ENCODE measurements around the gene PTF1A. TPM values are rescaled to one million over a fixed set of nuclear protein-coding genes. Genes with fewer than 3 reads are reported as not detected.

Gene PTF1A
- total RNA-seq, 2 donors from 2014 or later = not detected

DNA sequence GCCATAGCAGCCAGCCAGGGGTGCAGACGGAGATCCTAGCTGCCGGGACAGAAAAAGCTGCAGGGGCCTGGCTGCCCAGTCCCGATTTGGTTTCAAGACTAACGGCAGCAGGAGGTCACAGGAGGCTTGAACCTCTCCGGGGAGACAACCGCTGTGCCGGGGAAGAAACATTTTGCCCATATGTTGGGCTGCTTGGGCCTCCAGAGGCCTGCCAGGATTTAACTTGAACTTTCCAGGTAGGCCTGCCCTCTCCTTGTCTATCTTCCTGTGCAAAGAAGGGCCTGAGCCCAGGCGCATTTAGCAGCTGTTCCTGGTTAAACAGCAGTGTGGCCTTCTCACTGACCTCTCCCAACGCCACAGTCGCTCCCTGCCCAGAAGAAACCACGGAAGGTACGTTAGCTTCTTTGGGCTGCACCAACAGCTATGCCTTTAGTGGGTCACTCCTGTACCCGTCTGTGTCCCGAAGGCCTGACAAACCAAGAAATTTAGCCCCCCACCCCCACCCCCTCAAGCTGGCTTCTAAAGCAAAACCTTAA lies 17.1 kb upstream of the PTF1A start:
- ATAC-seq (no peak), DNase-seq (no peak)
- intact Hi-C loops (cut with DNase I) = no loop called here

DNA sequence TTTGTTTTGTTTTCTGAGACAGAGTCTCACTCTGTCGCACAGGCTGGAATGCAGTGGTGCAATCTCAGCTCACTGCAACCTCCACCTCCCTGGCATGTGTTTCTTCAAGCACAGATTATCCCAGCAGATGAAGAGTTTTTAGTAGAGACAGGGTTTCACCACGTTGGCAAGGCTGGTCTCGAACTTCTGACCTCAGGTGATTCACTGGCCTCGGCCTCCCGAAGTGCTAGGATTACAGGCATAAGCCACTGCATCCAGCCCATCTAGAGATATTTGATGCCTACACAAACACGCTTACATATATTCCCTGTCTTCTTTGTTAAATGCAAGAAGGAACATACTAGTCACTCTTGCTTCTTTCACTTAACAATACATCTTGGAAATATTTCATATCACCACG lies 5.9 kb upstream of the PTF1A start:
- no peak for ATAC-seq
- no peak for DNase-seq
- intact Hi-C loops (cut with DNase I) = no loop called here

DNA sequence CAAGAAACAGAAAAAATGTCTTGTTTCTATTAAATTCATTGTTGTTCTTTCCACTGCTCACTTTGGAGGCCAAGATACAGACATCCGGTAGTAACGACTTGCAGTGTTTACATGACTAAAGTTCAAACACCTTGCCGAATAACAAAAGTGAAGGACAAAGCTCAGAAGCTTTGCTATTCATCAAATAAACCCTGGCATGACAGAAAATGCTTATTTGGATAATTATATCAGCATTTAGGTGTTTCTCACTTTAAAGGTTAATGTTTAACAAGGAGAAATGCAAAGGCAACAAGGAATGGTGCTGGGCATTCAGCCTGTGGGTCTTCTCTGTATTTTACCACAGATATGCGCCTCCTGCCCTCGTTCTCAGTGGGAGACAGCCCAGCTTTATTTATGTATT lies 5.4 kb upstream of the PTF1A start:
- intact Hi-C loops (cut with DNase I) = no loop called here
- DNase-seq = no peak
- no peak for ATAC-seq

GRCh38 chr10:23187155-23187554 lies 5.0 kb upstream of the PTF1A start:
- DNase-seq (no peak), ATAC-seq (no peak)
- intact Hi-C loops (cut with DNase I) = no loop called here

DNA sequence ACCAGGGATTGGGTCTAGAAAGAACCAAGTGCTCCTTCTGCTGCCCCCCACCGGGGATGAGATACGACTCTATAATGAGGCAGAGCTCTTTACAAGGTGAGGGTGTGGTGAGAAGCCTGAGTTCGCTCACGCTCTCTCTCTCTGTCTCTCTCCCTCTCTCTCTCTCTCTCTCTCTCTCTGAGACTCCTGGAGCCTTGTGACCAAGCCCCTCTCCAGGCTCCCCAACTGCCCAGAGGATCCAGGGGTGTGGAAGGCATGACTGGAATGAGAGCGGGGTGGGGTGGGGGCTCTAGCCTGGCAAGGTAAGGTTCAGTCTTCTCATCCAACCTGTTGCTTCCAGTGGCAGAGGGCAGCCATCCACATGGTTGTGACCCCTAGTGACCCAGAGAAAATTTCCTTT lies 3.1 kb upstream of the PTF1A start:
- intact Hi-C loops (cut with DNase I) = no loop called here
- ATAC-seq (no peak), DNase-seq (no peak)

DNA sequence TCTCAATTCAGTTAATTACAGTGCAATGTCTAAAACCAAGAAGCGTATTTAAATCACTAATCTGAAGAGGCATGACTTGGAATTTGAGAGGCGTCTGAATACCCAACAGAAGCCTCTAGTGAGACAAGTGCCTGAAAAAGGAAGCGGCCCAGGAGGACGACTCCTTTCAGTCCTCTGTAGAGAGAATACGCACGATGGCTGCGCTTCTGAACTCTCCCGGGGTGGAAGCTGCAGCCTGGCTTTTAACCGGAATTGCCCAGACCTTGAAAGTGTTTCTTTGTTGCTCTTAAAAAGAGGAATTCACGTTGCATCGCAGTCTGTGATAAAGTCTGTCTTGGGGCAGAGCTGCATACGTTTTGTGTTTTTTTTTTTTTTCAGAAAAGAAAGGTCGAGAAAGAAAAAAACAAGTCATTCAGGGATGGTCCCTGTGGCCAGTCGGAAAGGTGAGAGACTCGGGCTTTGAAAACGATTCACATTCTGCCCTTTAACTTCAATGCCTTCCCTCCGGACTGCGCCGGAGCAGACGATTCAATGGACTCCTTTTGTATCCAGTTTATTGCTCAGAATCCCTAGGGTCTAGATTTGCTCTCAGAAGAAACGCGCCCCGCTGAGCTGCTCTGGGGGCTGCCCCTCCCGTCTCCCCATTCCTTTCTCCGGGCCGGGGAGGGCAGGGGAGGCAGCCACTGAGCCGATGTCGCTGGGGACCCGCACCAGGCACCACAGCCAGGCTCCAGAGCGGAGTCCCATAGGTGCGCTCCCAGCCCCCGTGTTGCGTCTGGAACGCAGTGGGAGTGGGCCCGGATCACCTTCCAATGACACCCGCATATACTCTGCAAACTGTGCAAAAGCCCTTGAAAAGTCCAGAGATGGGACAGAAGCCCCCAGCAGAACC lies 994 bp upstream of the PTF1A start:
- intact Hi-C loops (cut with DNase I) = no loop called here
- ATAC-seq (no peak), DNase-seq (no peak)

DNA sequence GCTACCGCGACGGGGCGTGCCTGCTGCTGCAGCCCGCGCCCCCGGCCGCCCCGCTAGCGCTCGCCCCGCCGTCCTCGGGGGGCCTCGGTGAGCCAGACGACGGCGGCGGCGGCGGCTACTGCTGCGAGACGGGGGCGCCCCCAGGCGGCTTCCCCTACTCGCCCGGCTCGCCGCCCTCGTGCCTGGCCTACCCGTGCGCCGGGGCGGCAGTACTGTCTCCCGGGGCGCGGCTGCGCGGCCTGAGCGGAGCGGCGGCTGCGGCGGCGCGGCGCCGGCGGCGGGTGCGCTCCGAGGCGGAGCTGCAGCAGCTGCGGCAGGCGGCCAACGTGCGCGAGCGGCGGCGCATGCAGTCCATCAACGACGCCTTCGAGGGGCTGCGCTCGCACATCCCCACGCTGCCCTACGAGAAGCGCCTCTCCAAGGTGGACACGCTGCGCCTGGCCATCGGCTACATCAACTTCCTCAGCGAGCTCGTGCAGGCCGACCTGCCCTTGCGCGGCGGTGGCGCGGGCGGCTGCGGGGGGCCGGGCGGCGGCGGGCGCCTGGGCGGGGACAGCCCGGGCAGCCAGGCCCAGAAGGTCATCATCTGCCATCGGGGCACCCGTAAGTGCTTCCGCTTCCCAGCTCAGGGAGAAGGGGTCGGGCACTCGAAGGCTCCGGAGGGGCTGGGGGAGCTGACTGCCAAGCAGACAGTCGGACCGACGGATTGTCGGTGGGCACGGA lies 761 bp downstream of the PTF1A start:
- DNase-seq = no peak
- peak in 1 of 2 donors; percentile 29 for ATAC-seq
- intact Hi-C loops (cut with DNase I) = no loop called here

- intact Hi-C loops (cut with DNase I) = no loop called here
- ATAC-seq = no peak
- DNase-seq = no peak
These were observed 1.4 kb downstream of the PTF1A start for GRCh38 chr10:23193435-23194074.

- DNase-seq (no peak), ATAC-seq (no peak)
- intact Hi-C loops (cut with DNase I) = no loop called here
These were observed 2.4 kb downstream of the PTF1A start for GRCh38 chr10:23194471-23194965.

DNA sequence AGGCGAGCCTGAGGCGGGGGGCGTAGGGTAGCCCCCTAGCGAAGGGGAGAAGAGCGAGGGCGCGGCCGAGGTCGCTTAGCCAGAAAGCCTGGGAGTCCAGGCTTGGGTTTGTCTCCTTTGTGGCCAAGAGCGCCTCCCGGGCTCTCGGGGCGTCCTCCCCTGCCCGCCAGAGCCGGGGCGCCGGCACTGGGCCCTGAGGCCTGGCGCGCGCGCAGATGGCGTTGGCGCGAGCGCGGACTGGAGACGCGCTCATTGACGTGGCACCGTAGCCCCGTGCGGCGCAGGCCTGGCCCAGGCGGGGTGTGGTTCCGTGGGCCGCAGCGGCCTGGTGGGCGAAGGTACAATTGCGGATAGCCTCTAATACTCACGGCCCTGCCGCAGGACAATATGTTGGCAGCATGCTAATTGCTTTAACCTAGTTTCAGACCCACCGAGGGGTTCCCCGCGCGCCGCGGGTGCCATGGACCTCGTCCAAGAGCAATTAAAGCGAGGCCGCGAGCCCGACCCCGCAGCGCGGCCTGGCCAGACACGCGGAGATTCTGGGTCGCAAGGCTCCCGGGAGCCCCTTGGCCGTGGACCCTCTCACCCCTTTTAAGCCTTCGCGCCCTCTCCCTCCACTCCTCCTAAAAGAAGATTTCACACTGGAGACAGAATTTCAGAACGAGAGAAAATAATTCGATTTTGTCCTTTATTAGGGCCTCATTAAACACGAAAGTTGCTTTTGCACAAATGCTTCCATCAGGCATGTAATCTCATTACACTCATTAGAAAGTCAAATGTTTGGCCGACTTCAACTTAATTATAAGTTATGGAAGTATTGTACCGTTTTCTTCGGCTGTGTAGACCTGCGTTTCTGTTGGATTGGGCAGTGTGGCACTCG lies 3.1 kb downstream of the PTF1A start:
- ATAC-seq (peak in 1 of 2 donors; percentile 37), DNase-seq (no peak)
- intact Hi-C loops (cut with DNase I) = no loop called here

DNA sequence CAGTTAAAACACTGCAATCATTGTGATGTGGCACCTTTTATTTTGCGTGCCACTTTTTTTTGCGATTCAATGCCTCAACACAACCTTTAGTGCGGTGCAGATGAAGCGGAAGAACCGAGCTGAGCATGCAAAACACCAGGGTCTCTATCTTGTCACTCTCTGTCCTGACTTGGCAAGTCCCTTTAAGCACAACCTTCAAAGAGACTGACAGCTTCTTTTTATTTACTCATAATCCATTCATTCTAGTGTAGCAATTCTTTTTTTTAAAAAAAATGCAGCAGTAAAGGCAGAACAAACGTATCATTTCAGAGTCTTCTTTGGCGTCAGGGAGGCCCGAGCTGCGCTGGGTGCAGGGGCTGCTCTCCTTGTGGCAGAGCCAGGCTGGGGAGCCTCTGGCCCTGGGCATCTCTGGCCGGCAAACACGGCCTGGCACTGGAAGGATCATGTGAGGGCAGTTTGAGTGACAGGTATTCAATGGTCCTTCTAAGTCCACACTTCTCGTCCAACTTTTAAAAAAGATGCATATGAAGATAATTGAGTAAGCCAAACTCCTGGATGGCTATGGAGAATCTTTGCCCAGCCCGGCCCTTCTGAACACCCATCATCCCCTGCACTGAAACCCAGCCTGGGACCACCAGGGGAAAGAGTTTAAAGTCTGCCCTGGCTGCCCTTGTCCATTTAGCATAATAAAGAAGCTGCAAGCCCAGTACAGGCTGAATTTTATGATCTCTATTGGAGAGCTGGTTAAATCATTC lies 3.9 kb downstream of the PTF1A start:
- no peak for DNase-seq
- ATAC-seq = no peak
- intact Hi-C loops (cut with DNase I) = no loop called here

DNA sequence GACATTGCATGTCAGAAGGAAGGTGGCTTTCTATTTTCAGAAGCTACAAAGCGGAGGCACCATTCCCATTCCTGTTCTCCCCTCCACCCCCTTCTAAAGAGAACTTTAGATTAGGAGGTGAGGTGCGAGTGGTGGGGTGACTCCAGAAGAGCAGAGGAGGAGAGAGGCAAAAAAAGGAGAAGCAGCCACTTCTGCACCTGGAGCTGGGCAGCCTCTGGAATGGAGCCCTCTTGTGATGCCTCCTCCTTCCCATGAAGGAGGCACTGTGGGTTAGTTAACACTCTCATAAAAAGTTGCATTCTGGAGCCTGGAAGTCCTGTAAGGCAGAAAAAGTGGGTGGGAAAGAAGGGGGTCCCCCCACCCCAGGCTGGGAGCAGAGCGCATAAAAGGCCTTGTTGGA lies 4.8 kb downstream of the PTF1A start:
- ATAC-seq = no peak
- intact Hi-C loops (cut with DNase I) = no loop called here

GRCh38 chr10:23197416-23197861 lies 5.3 kb downstream of the PTF1A start:
- ATAC-seq (no peak), DNase-seq (no peak)
- intact Hi-C loops (cut with DNase I) = no loop called here

More for the DNA sequence above, 4.8 kb downstream of the PTF1A start:
- DNase-seq = no peak

DNA sequence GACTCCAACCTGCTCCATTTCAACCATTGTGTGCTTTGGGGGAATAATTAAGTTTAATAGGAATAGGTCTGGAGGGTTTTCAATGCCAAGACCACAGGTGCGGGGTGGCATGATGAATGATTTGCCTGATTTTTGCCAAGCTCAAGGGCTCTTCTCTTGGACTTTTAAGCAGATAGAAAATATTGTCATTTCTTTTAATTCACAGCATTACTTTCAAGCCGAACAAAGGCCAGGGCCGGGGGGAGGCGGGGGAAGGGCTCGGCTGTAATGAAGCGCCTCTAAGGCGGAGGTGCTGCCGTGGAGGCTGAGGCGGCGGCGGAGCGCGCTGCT lies 6.5 kb downstream of the PTF1A start:
- ATAC-seq = no peak
- intact Hi-C loops (cut with DNase I) = no loop called here
- DNase-seq = no peak

GRCh38 chr10:23198940-23199767 lies 7.0 kb downstream of the PTF1A start:
- DNase-seq (no peak), ATAC-seq (no peak)
- intact Hi-C loops (cut with DNase I) = no loop called here

DNA sequence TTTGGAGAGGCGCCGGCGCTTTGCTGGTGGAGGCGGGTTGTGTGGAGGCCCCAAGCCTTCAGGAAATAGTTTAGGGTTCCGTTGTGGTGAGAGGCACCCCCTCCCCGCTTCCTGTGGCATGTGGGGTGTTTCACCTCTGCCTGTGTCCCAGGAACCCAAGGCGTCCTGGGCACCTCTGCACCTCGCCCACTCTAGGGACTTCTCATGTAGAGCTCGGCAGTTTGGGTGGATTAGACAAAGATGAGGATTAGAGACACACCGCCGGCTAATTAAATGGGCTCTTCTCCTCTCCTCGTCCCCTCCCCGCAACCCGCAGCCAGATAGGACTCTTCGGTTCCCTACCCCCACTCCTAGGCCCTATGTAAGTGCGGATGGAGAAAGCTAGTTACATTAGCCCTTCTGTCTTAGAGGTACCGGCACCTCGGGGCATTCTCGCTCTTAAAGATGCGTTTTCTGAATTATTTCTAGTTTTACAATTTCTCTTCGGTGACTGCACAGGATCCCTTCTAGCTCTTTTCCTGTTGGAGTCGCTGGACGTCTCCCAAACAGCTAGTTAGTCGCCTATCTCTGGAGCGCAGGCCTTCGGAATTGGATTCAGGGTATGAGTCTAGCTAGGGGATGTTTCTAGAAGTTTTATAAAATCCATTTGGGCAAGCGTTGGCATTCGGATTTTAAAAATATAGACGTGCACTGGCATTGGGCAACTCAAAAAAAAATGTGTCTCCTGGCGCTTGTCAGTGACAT lies 7.8 kb downstream of the PTF1A start:
- no peak for DNase-seq
- intact Hi-C loops (cut with DNase I) = no loop called here
- ATAC-seq = no peak

DNA sequence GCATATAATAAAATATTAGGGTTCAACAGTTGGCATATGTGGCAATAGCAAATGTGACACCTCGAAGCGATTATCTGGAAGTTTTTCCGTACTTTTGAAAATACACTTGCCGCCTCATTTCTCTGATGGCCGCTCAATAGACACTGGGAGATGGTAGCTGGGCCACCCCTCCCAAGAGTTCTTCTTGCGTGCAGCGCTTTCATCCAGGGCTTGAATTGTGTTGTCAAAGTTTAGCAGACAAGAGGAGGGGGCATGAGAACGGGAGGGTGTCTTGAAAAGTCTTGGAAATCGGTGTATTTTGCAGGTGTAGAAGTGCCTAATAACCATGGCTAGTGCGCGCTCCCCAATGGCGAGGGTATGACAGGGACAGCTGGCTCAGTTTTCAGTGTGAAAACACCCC lies 8.5 kb downstream of the PTF1A start:
- intact Hi-C loops (cut with DNase I) = no loop called here
- DNase-seq (no peak), ATAC-seq (no peak)
